ENCODE measurements around the gene C1QTNF1.

DNA sequence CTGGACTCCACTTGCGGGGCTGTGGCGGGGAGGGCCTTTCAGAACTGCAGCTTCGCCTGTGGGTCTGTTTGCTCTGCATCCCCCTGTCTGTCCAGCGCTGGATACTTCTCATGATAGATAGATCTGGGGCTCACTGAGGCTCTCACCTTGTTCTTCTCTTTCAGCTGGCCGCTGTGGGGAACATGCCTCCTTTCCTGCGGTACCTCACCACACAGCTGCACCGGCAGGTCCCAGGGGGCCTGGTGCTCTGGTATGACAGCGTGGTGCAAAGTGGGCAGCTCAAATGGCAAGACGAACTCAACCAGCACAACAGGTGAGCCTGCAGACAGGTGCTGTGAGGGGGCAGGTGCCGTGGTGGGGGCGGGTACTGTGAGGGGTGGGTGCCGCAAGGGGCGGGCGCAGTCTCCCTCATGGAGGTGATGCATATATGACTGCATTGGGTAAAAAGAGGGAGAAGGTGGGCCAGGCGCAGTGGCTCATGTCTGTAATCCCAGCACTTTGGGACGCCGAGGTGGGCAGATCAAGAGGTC, 56.9 kb downstream of the C1QTNF1 start:
- TF ChIP-seq, protein P1, sequence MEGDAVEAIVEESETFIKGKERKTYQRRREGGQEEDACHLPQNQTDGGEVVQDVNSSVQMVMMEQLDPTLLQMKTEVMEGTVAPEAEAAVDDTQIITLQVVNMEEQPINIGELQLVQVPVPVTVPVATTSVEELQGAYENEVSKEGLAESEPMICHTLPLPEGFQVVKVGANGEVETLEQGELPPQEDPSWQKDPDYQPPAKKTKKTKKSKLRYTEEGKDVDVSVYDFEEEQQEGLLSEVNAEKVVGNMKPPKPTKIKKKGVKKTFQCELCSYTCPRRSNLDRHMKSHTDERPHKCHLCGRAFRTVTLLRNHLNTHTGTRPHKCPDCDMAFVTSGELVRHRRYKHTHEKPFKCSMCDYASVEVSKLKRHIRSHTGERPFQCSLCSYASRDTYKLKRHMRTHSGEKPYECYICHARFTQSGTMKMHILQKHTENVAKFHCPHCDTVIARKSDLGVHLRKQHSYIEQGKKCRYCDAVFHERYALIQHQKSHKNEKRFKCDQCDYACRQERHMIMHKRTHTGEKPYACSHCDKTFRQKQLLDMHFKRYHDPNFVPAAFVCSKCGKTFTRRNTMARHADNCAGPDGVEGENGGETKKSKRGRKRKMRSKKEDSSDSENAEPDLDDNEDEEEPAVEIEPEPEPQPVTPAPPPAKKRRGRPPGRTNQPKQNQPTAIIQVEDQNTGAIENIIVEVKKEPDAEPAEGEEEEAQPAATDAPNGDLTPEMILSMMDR (IDR thresholded peaks at IDR 0.05; ENCODE audit: poor library complexity) = no peak
- no peak for TF ChIP-seq EZH2 (IDR thresholded peaks at IDR 0.05; ENCODE audit: borderline replicate concordance)

All from hepatocyte (in vitro differentiated cells).